Activated CD4-positive, alpha-beta memory T cell treated with anti-CD3 and anti-CD28 coated beads for 36 hours (primary cell): ENCODE results near the gene ELN. TPM values are rescaled to one million over a fixed set of nuclear protein-coding genes. Genes with fewer than 3 reads are reported as not detected.
"Not testable (repeated sequence)": the region's sequence is repeated elsewhere in the genome, so short reads cannot be mapped to it uniquely, and the experiment has no call there.

Experiments
- CTCF ChIA-PET: fragments of 350-600 bp; sonication (Branson Sonifier 250); formaldehyde crosslinking; loops from one replicate; lab custom pipeline; 2021; ENCODE audit warnings: antibody characterized with exemption, inconsistent platforms; lab: Charles Lee
- POLR2A ChIA-PET: fragments of 350-600 bp; sonication (Branson Sonifier 250); formaldehyde crosslinking; loops from one replicate; lab custom pipeline; 2021; ENCODE audit warnings: antibody characterized with exemption; lab: Charles Lee
- DNase-seq: peaks from one replicate; pipeline ENCODE4 v3.0.0-alpha.2; 2020
- H3K27ac Mint-ChIP-seq: one replicate; pipeline ENCODE4 v1.8.0; 2021; ENCODE audit warnings: mixed read lengths
- H3K27me3 Mint-ChIP-seq: one replicate; pipeline ENCODE4 v1.8.0; 2021; ENCODE audit warnings: mixed read lengths
- H3K36me3 Mint-ChIP-seq: one replicate; pipeline ENCODE4 v1.8.0; 2021; ENCODE audit warnings: mixed read lengths
- H3K4me1 Mint-ChIP-seq: one replicate; pipeline ENCODE4 v1.8.0; 2021; ENCODE audit warnings: low read depth, mixed read lengths
- H3K4me3 Mint-ChIP-seq: one replicate; pipeline ENCODE4 v1.8.0; 2021; ENCODE audit warnings: mild to moderate bottlenecking, mixed read lengths
- H3K9me3 Mint-ChIP-seq: one replicate; pipeline ENCODE4 v1.8.0; 2021; ENCODE audit warnings: mixed read lengths
- intact Hi-C: fragments of 100-400 bp; cut with micrococcal nuclease; formaldehyde crosslinking; loops from one replicate; pipeline ENCODE4 v1.15.1; 2023
- total RNA-seq, 2 experiments: library from RNA; stranded (reverse); gene quantifications; one replicate each; pipeline ENCODE4 v1.2.3, GENCODE V29; 2021

Gene ELN
- total RNA-seq, 2 experiments from 2014 or later, result not detected

DNA sequence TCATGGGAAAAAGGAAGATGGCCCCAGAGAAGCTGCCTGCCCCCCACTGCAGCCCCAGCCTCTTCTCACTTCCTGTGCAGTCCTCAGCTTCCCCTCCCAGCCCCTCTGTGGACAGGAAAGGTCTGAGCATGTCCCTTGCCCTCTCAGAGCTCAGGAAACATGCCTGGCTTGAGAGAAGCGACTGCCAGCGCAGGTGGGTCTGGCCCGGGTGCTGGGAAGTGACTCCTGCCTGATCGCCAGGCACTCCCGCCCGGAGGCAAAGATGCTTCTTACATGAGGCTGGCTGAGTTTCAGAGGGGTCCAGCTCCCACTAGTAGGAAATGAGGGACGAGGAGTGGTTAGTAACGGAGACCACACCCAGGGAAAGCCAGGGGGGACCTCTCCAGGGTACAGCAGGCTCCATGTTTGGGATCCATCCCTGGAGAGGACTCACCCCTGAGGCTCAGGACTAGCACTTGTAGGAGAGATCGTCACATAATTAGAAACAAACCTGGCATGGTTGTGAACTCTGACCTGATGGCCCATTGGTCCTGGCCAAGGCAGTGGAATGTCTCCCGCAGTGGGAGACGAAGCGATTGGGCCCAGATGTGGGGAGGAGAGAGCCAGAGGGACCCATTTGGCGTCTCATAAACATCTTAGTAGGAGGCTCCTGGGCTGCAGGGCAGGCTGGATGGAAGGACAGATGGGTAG lies 12.3 kb downstream of the ELN start:
- Mint-ChIP-seq H3K27ac (no peak overlapping the region), H3K4me3 (no peak overlapping the region), H3K27me3 (peaks cover 1% of the 10 kb centered on the region), H3K4me1 (no peaks in the 10 kb centered on the region), H3K36me3 (no peaks in the 10 kb centered on the region), H3K9me3 (no peaks in the 10 kb centered on the region)
- intact Hi-C loops, result no loop called here
- DNase-seq, result no peak
- ChIA-PET POLR2A (no interaction called here), CTCF (interaction anchor here (6.4 kb wide), 1 partner anchor 14 kb away, joined by 35 read pairs; no protein-coding TSS in a partner anchor)

DNA sequence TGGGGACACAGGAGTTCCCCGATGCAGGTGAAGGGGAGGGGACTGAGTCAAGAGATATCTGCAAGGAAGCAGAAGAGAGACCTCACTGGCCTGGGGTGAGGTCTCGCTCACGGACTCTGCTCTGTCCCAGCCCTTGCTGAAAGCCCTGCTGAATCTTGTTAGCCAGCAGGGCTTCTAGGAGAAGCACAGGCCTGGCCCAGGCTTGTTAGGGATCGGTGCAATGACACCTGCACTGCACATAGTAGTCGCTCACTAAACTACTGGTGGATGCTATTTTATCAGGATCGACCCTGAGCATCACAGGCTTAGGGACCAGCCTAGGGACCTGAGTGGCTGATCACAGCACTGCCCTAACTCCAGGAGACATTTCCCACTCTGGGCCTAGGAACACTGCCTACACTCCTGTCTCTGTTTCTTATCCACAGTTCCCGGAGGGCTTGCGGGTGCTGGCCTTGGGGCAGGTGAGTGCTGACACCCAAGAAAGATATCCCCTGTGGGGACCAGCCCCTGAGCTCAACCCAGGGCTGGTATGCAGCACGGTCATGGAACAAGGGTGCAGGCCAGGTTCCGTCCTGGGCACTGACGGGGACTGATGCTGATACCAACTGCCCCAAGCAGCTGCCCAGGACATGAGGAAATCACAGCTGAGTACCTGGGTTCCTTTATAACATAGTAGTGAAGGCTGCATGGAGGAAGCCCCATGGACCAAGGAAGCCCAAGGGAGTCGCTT lies 13.0 kb downstream of the ELN start:
- CTCF ChIA-PET, result no interaction called here
- no peaks in the 10 kb centered on the region for H3K4me1 Mint-ChIP-seq
- DNase-seq, result no peak
- H3K27me3 Mint-ChIP-seq, result peaks cover 1% of the 10 kb centered on the region
- intact Hi-C loops, result no loop called here
- H3K36me3 Mint-ChIP-seq, result no peaks in the 10 kb centered on the region
- no peak overlapping the region for H3K4me3 Mint-ChIP-seq
- H3K9me3 Mint-ChIP-seq, result no peaks in the 10 kb centered on the region
- POLR2A ChIA-PET, result no interaction called here
- H3K27ac Mint-ChIP-seq, result no peak overlapping the region

DNA sequence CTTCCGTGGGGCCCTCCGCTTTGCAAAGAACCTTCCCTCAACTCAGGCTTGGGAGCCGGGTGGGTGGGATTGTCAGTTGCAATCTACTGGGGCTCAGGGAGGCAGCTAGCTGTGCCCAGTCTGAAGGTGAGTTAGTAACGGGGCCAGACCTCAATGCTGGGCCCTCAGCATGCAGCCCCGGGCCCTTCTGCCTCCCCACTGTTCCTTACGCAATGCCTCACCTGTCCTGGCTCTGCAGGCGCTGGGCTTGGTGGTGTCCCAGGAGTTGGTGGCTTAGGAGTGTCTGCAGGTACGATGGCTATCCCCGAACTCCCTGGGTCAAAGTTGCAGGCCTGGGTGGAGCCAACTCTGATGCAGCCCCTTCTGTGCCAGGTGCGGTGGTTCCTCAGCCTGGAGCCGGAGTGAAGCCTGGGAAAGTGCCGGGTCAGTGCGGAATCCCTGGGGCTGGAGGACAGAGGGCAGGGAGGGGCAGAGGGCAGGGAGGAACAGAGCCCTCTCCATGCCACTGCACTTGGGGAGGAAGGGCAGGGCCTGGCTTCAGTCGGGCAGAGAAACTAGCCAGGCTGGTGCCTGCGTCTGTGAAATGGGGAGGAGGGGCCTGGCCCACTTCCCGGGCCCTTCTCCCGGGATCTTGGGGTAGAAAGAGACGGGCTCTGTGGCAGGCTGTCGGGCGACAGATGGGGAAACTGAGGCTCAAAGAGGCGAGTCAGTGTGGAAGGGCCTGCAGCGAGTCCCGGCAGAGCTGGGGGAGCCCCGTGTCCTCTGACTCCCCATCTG lies 15.0 kb downstream of the ELN start:
- Mint-ChIP-seq H3K4me1 (no peaks in the 10 kb centered on the region), H3K36me3 (no peaks in the 10 kb centered on the region), H3K27ac (no peak overlapping the region), H3K4me3 (no peak overlapping the region), H3K27me3 (peaks cover under 1% of the 10 kb centered on the region), H3K9me3 (no peaks in the 10 kb centered on the region)
- POLR2A ChIA-PET, result no interaction called here
- intact Hi-C loops, result no loop called here
- no peak for DNase-seq
- CTCF ChIA-PET, result no interaction called here

DNA sequence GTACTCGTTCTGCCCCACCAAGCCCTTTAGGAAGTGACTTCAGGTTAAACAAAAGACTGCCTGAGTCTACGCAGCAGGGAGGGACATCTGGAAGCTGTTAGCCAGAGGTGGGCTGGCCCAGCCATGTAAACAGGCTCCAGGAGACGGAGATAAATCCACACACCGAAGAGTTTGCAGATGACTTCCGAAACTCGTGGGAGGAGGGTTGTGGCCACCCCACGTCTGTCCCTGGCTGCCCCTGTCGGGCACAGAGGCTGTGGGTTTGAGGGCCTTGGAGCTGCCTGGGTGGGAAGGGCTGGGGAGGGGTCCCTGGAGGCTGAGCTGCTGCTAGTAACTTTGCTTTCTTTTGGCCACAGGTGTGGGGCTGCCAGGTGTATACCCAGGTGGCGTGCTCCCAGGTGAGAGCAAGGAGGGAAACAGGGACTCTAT lies 15.6 kb downstream of the ELN start:
- POLR2A ChIA-PET, result no interaction called here
- Mint-ChIP-seq H3K36me3 (no peaks in the 10 kb centered on the region), H3K9me3 (no peaks in the 10 kb centered on the region), H3K27me3 (no peaks in the 10 kb centered on the region), H3K4me3 (no peak overlapping the region), H3K27ac (no peak overlapping the region), H3K4me1 (no peaks in the 10 kb centered on the region)
- intact Hi-C loops, result no loop called here
- no peak for DNase-seq
- CTCF ChIA-PET, result interaction anchor here (0.7 to 1.5 kb wide), 2 partner anchors 17 to 480 kb away, joined by 3 to 7 read pairs; no protein-coding TSS in a partner anchor

DNA sequence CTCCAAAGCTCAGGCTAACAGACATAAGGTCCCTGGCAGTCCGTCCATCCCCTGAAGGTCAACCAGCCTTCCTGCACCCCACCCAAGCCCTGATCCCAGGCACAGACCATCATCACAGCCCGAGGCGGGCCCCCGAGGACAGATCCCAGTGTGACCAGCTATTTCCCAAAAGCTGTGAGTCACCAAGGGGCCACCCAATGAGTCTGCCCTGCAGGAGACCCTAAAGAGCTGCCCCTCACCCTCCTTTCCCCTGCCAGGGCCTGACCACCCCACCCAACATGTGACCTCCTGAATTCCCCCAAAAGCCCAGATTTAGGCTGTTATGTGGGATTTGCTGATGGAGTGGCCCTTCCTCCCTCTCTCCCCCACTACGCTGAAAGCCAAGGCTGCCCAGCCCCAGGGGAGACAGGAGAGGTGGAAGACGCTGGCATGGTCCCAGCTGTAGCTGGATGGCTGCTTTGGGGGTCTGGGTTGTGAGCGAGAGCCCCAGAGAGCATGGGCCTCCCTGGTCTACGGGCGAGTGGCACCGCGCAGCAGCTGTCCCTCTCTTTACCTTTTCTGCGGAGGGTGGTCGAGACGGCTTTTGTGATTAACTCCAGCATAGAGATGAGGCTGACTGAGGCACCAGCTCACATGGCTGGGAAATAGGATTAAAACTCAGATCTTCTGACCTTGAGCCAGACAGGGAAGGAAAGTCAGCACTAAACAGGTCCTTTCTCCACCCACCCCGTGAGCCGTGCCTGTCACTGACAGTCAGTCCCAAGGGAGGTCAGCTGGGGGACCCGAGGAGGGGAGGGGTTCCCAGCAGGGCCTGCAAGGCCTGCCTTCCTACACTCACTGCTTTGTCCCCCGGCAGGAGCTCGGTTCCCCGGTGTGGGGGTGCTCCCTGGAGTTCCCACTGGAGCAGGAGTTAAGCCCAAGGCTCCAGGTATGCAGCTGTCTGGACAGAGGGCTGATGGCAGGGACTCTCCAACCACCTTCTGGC lies 16.7 kb downstream of the ELN start:
- H3K27me3 Mint-ChIP-seq, result no peaks in the 10 kb centered on the region
- H3K36me3 Mint-ChIP-seq, result no peaks in the 10 kb centered on the region
- intact Hi-C loops, result no loop called here
- H3K4me3 Mint-ChIP-seq, result no peak overlapping the region
- no peaks in the 10 kb centered on the region for H3K4me1 Mint-ChIP-seq
- no peak for DNase-seq
- no peak overlapping the region for H3K27ac Mint-ChIP-seq
- ChIA-PET POLR2A (no interaction called here), CTCF (interaction anchor here (1.2 to 1.5 kb wide), 2 partner anchors 18 kb away, joined by 4 to 7 read pairs; no protein-coding TSS in a partner anchor)
- no peaks in the 10 kb centered on the region for H3K9me3 Mint-ChIP-seq

DNA sequence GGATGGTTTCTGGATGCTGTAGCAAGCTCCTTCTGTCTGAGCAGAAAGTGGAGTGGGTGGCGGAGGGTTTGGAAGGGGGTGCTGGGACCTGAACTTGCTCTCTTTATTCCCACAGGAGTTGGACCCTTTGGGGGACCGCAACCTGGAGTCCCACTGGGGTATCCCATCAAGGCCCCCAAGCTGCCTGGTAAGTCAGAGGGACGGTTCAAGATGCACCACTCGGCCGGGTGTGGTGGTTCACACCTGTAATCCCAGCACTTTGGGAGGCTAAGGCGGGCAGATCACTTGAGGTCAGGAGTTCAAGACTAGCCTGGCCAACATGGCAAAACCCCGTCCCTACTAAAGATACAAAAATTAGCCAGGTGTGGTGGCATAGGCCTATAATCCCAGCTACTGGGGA lies 18.6 kb downstream of the ELN start:
- H3K9me3 Mint-ChIP-seq, H3K27me3 Mint-ChIP-seq, DNase-seq, intact Hi-C loops, H3K36me3 Mint-ChIP-seq, H3K4me3 Mint-ChIP-seq, POLR2A ChIA-PET, H3K27ac Mint-ChIP-seq, H3K4me1 Mint-ChIP-seq: not testable (repeated sequence)
- CTCF ChIA-PET, result interaction anchor here (1.4 kb wide), 1 partner anchor 21 kb away, joined by 5 read pairs; no protein-coding TSS in a partner anchor

DNA sequence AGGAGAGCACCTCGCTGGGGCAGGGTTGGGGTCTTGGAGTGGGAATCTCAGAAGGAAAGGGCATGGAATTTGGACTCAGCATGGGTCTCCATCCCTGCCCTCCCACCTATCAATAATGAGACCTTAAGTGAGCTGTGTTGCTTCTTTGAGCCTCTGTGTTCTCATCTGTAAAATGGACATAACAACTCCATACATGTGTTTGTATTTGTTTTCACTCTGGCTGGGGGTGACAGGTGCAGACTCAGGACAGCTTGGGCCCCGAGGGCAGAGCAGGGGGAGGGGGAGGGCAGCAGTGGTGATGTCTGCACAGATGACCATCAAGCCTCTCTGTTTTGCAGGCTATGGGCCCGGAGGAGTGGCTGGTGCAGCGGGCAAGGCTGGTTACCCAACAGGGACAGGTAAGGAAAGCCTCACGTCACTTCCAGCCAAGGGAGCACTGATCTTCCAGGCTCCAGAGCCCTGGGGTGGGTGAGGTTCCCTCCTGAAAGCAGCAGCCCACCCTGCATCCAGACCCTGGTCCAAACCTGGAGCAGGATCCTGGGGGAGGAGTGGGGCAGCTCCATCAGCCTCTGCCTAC lies 19.9 kb downstream of the ELN start:
- Mint-ChIP-seq H3K27ac (no peak overlapping the region), H3K4me3 (no peak overlapping the region), H3K27me3 (no peaks in the 10 kb centered on the region), H3K9me3 (no peaks in the 10 kb centered on the region), H3K4me1 (no peaks in the 10 kb centered on the region), H3K36me3 (no peaks in the 10 kb centered on the region)
- no peak for DNase-seq
- intact Hi-C loops, result no loop called here
- CTCF ChIA-PET, result interaction anchor here (1.4 kb wide), 1 partner anchor 22 kb away, joined by 5 read pairs; no protein-coding TSS in a partner anchor
- POLR2A ChIA-PET, result no interaction called here

DNA sequence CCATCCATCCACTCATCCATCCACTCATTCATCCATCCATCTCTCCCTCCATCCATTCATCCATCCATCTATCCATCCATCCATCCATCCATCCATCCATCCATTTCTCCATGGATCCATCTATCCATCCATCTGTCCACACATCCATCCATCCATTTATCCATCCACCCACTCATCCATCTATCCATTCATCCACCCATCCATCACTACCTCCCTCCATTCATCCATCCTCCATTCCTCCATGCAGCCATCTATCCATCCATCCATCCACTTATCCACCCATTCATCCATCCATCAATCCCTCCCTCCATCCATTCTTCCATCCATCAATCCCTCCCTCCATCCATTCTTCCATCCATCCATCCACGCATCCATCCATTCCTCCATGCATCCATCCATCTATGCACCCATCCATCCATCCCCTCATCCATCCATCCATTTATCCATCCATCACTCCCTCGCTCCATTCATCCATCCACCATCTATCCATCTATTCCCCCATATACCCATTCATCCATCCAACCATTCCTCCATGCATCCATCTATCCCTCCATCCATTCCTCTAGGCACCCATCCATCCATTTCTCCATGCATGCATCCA lies 21.1 kb downstream of the ELN start:
- ChIA-PET CTCF (no interaction called here), POLR2A (no interaction called here)
- intact Hi-C loops, result no loop called here
- H3K27me3 Mint-ChIP-seq, result no peaks in the 10 kb centered on the region
- no peak for DNase-seq
- H3K36me3 Mint-ChIP-seq, result no peaks in the 10 kb centered on the region
- H3K9me3 Mint-ChIP-seq, result no peaks in the 10 kb centered on the region
- H3K4me1 Mint-ChIP-seq, result no peaks in the 10 kb centered on the region
- no peak overlapping the region for H3K4me3 Mint-ChIP-seq
- H3K27ac Mint-ChIP-seq, result no peak overlapping the region

DNA sequence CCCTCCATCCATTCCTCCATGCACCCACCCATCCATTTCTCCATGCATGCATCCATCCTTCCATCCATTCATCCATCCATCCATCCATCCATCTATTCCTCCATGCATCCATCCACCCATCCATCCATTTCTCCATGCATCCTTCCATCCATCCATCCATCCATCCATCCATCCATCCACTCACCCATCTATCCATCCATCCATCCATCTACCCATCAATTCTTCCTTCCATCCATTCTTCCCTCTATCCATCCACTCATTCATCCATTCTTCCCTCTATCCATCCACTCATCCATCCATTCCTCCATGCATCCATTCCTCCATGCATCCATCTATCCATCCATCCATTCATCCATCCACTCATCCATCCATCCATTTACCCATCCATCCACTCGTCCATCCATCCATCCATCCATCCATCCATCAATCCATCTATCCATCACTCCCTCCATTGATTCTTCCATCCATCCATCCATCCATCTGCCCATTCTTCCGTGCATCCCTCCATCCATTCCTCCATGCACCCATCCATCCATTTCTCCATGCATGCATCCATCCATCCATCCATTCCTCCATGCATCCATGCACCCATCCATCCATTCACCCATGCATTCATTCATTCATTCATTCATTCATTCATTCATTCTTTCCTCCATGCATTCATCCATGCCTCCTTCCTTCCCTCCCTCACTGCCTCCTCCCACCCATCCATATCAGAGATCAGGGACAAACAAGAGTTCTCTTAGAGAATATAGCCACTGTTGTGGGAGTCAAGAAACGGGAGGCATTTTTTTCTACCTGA lies 22.2 kb downstream of the ELN start:
- CTCF ChIA-PET, result no interaction called here
- Mint-ChIP-seq H3K4me3 (no peak overlapping the region), H3K9me3 (no peaks in the 10 kb centered on the region), H3K36me3 (no peaks in the 10 kb centered on the region), H3K4me1 (no peaks in the 10 kb centered on the region), H3K27ac (no peak overlapping the region), H3K27me3 (no peaks in the 10 kb centered on the region)
- intact Hi-C loops, result no loop called here
- POLR2A ChIA-PET, result no interaction called here
- DNase-seq, result no peak

DNA sequence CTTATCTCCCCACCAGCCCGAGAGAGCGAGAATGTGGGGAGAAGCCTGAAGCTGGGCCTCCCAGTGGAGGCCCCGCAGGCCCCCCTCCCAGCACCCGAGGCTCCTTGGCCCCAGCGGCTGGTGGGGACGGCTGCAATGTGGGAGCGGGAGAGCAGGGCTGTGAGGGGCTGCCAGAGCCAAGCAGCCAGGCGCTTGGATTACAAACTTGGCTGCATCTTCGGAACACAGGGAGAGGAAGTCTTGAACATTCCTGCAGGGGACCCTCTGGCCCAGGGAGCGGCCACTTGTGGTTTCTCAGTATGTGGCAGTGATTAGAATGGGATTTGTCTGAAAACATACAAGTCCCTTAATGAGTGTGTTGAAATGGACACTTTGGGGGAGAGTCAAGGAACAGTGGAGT lies 23.2 kb downstream of the ELN start:
- Mint-ChIP-seq H3K27me3 (no peaks in the 10 kb centered on the region), H3K9me3 (no peaks in the 10 kb centered on the region), H3K4me3 (no peak overlapping the region), H3K36me3 (no peaks in the 10 kb centered on the region), H3K4me1 (no peaks in the 10 kb centered on the region), H3K27ac (no peak overlapping the region)
- POLR2A ChIA-PET, result no interaction called here
- DNase-seq, result no peak
- intact Hi-C loops, result no loop called here
- CTCF ChIA-PET, result no interaction called here
